ENCODE results near the gene LRRC25. TPM values are rescaled to one million over a fixed set of nuclear protein-coding genes. Genes with fewer than 3 reads are reported as not detected.
"Not testable (repeated sequence)": the region's sequence is repeated elsewhere in the genome, so short reads cannot be mapped to it uniquely, and the experiment has no call there.

Gene LRRC25
- total and polyA plus RNA-seq, 3 experiments from 2014 or later, result 0.26 to 0.31 TPM; not detected in 1

- Mint-ChIP-seq H3K4me3 (peak overlapping the region; percentile 73 to 92 (median 82)), H3K36me3 (peaks cover 0 to 5% (median 0%) of the 10 kb centered on the region in 3 donors), H3K9me3 (no peaks in the 10 kb centered on the region), H3K27ac (peak overlapping the region; percentile 69 to 95 (median 90)), H3K4me1 (peaks cover 52 to 67% (median 67%) of the 10 kb centered on the region in 3 donors), H3K27me3 (peaks cover 0 to 6% of the 10 kb centered on the region in 2 donors)
- ChIA-PET POLR2A (interaction anchor here (1.0 to 8.3 kb wide), 4 partner anchors 12 to 137 kb away, joined by 3 to 97 read pairs (median 4); partner anchors contain the start of gene JUND), CTCF (interaction anchor here (0.7 to 10.5 kb wide), 7 partner anchors 11 to 225 kb away, joined by 3 to 100 read pairs (median 3); partner anchors contain the start of gene JUND)
- Histone ChIP-seq H3K27me3 (ENCODE audit: insufficient read depth, low read length, poor library complexity, severe bottlenecking) (peaks cover 4% of the 10 kb centered on the region), H3K9me3 (ENCODE audit: low read length) (no peaks in the 10 kb centered on the region), H3K4me1 (ENCODE audit: insufficient read depth, low read length) (peaks cover 65% of the 10 kb centered on the region), H3K4me3 (ENCODE audit: low read length) (peak overlapping the region; percentile 55), H3K36me3 (ENCODE audit: insufficient read depth, low read length) (no peaks in the 10 kb centered on the region), H3K27ac (ENCODE audit: low read depth, low read length) (peak overlapping the region; percentile 83)
- DNase-seq, result peak; percentile 45 to 86 (median 72)
Observed at GRCh38 chr19:18416778-18417249, 19.4 kb upstream of the LRRC25 start.

- peak in 1 of 5 donors; percentile 48 for DNase-seq
- H3K36me3 ChIP-seq (ENCODE audit: insufficient read depth, low read length), result no peaks in the 10 kb centered on the region
- H3K4me1 ChIP-seq (ENCODE audit: insufficient read depth, low read length), result peaks cover 50% of the 10 kb centered on the region
- peak overlapping the region in 7 of 8 donors; percentile 61 to 94 (median 84) for H3K27ac Mint-ChIP-seq
- H3K27me3 Mint-ChIP-seq, result peaks cover 0 to 6% of the 10 kb centered on the region in 2 donors
- peaks cover 42 to 58% (median 57%) of the 10 kb centered on the region in 3 donors for H3K4me1 Mint-ChIP-seq
- H3K9me3 Mint-ChIP-seq, result no peaks in the 10 kb centered on the region
- CTCF ChIA-PET, result interaction anchor here (0.6 to 10.5 kb wide), 7 partner anchors 10 to 240 kb away, joined by 3 to 100 read pairs (median 4); partner anchors contain the start of gene JUND
- peaks cover 4% of the 10 kb centered on the region for H3K27me3 ChIP-seq (ENCODE audit: insufficient read depth, low read length, poor library complexity, severe bottlenecking)
- H3K4me3 Mint-ChIP-seq, result peak overlapping the region in 4 of 7 donors; percentile 8 to 81 (median 54)
- no peak overlapping the region for H3K4me3 ChIP-seq (ENCODE audit: low read length)
- H3K9me3 ChIP-seq (ENCODE audit: low read length), result no peaks in the 10 kb centered on the region
- peak overlapping the region; percentile 83 for H3K27ac ChIP-seq (ENCODE audit: low read depth, low read length)
- H3K36me3 Mint-ChIP-seq, result peaks cover 0 to 5% (median 0%) of the 10 kb centered on the region in 3 donors
- POLR2A ChIA-PET, result interaction anchor here (1.0 to 8.3 kb wide), 3 partner anchors 10 to 135 kb away, joined by 3 to 97 read pairs (median 3); partner anchors contain the start of gene JUND
Observed at GRCh38 chr19:18415178-18415867, 17.9 kb upstream of the LRRC25 start.

GRCh38 chr19:18414504-18415177, 17.2 kb upstream of the LRRC25 start:
- Histone ChIP-seq H3K27ac (ENCODE audit: low read depth, low read length) (peak overlapping the region; percentile 83), H3K36me3 (ENCODE audit: insufficient read depth, low read length) (no peaks in the 10 kb centered on the region), H3K27me3 (ENCODE audit: insufficient read depth, low read length, poor library complexity, severe bottlenecking) (peaks cover 4% of the 10 kb centered on the region), H3K4me1 (ENCODE audit: insufficient read depth, low read length) (peaks cover 50% of the 10 kb centered on the region), H3K4me3 (ENCODE audit: low read length) (no peak overlapping the region), H3K9me3 (ENCODE audit: low read length) (no peaks in the 10 kb centered on the region)
- Mint-ChIP-seq H3K4me3 (peak overlapping the region; percentile 42 to 79 (median 59)), H3K36me3 (no peaks in the 10 kb centered on the region), H3K4me1 (peaks cover 40 to 55% (median 54%) of the 10 kb centered on the region in 3 donors), H3K27me3 (peaks cover 0 to 4% of the 10 kb centered on the region in 2 donors), H3K9me3 (no peaks in the 10 kb centered on the region), H3K27ac (peak overlapping the region; percentile 31 to 96 (median 77))
- DNase-seq, result peak in 1 of 5 donors; percentile 51
- ChIA-PET POLR2A (interaction anchor here (1.0 to 8.3 kb wide), 2 partner anchors 13 to 135 kb away, joined by 3 to 97 read pairs; partner anchors contain the start of gene JUND), CTCF (interaction anchor here (0.6 to 10.5 kb wide), 8 partner anchors 18 to 301 kb away, joined by 3 to 100 read pairs (median 3); partner anchors contain the start of gene JUND)

- no peaks in the 10 kb centered on the region for H3K27me3 ChIP-seq (ENCODE audit: insufficient read depth, low read length, poor library complexity, severe bottlenecking)
- POLR2A ChIA-PET, result no interaction called here
- H3K36me3 ChIP-seq (ENCODE audit: insufficient read depth, low read length), result no peaks in the 10 kb centered on the region
- Mint-ChIP-seq H3K4me3 (no peak overlapping the region), H3K36me3 (no peaks in the 10 kb centered on the region), H3K27me3 (peaks cover 0 to 4% of the 10 kb centered on the region in 2 donors), H3K27ac (no peak overlapping the region), H3K4me1 (peaks cover 28 to 41% (median 41%) of the 10 kb centered on the region in 3 donors), H3K9me3 (no peaks in the 10 kb centered on the region)
- DNase-seq, result no peak
- H3K4me3 ChIP-seq (ENCODE audit: low read length), result no peak overlapping the region
- peaks cover 36% of the 10 kb centered on the region for H3K4me1 ChIP-seq (ENCODE audit: insufficient read depth, low read length)
- H3K9me3 ChIP-seq (ENCODE audit: low read length), result no peaks in the 10 kb centered on the region
- CTCF ChIA-PET, result interaction anchor here (1.0 to 10.5 kb wide), 5 partner anchors 23 to 160 kb away, joined by 3 to 100 read pairs (median 5); partner anchors contain the start of gene JUND
- no peak overlapping the region for H3K27ac ChIP-seq (ENCODE audit: low read depth, low read length)
Observed at GRCh38 chr19:18412610-18413239, 15.3 kb upstream of the LRRC25 start.

DNA sequence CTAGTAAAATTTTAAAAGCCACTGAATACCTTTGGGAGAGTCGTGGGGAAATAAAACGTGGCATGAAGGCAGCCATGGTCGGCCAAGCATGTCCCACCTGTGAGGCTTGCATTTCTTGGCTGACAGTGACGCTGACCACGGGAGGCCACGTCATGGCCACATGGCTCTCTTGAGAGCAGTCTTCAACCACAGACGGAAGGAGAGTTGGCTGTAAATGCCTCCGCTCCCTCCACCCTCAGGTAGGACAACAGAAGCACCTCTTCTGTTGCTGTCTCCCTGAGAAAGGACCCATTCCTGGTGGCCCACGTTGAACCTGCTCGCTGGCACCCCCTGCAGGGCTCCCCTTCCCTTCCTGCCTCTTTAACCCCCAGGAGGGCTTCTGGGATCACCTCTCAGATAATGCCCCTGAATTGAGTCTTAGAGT, 10.6 kb upstream of the LRRC25 start:
- DNase-seq, result peak in 1 of 5 donors; percentile 44
- Mint-ChIP-seq H3K4me1 (peaks cover 4 to 6% (median 5%) of the 10 kb centered on the region in 3 donors), H3K27ac (no peak overlapping the region), H3K4me3 (no peak overlapping the region), H3K36me3 (no peaks in the 10 kb centered on the region), H3K9me3 (no peaks in the 10 kb centered on the region), H3K27me3 (no peaks in the 10 kb centered on the region)
- no peaks in the 10 kb centered on the region for H3K36me3 ChIP-seq (ENCODE audit: insufficient read depth, low read length)
- CTCF ChIA-PET, result interaction anchor here (1.3 kb wide), 1 partner anchor 19 kb away, joined by 3 read pairs; no protein-coding TSS in a partner anchor
- H3K9me3 ChIP-seq (ENCODE audit: low read length), result no peaks in the 10 kb centered on the region
- H3K27ac ChIP-seq (ENCODE audit: low read depth, low read length), result no peak overlapping the region
- H3K4me3 ChIP-seq (ENCODE audit: low read length), result no peak overlapping the region
- no peaks in the 10 kb centered on the region for H3K4me1 ChIP-seq (ENCODE audit: insufficient read depth, low read length)
- no peaks in the 10 kb centered on the region for H3K27me3 ChIP-seq (ENCODE audit: insufficient read depth, low read length, poor library complexity, severe bottlenecking)
- POLR2A ChIA-PET, result no interaction called here

GRCh38 chr19:18406749-18407148, 9.3 kb upstream of the LRRC25 start:
- no peak overlapping the region for H3K4me3 ChIP-seq (ENCODE audit: low read length)
- Mint-ChIP-seq H3K36me3 (no peaks in the 10 kb centered on the region), H3K27me3 (no peaks in the 10 kb centered on the region), H3K27ac (no peak overlapping the region), H3K9me3 (no peaks in the 10 kb centered on the region), H3K4me3 (no peak overlapping the region), H3K4me1 (peaks cover 4 to 6% (median 5%) of the 10 kb centered on the region in 3 donors)
- H3K4me1 ChIP-seq (ENCODE audit: insufficient read depth, low read length), result no peaks in the 10 kb centered on the region
- ChIA-PET POLR2A (no interaction called here), CTCF (interaction anchor here (0.8 to 1.3 kb wide), 4 partner anchors 18 to 182 kb away, joined by 3 read pairs; no protein-coding TSS in a partner anchor)
- no peak overlapping the region for H3K27ac ChIP-seq (ENCODE audit: low read depth, low read length)
- H3K27me3 ChIP-seq (ENCODE audit: insufficient read depth, low read length, poor library complexity, severe bottlenecking), result no peaks in the 10 kb centered on the region
- no peak for DNase-seq
- H3K36me3 ChIP-seq (ENCODE audit: insufficient read depth, low read length), result no peaks in the 10 kb centered on the region
- no peaks in the 10 kb centered on the region for H3K9me3 ChIP-seq (ENCODE audit: low read length)

GRCh38 chr19:18405754-18406153, 8.3 kb upstream of the LRRC25 start:
- not testable (repeated sequence) for H3K4me3 ChIP-seq (ENCODE audit: low read length); H3K27me3 Mint-ChIP-seq

More at GRCh38 chr19:18405754-18406153, 8.3 kb upstream of the LRRC25 start:
- POLR2A ChIA-PET, result interaction anchor here (0.6 kb wide), 1 partner anchor 183 kb away, joined by 4 read pairs; no protein-coding TSS in a partner anchor
- not testable (repeated sequence) for H3K27ac ChIP-seq (ENCODE audit: low read depth, low read length); H3K36me3 ChIP-seq (ENCODE audit: insufficient read depth, low read length); H3K4me1 ChIP-seq (ENCODE audit: insufficient read depth, low read length); DNase-seq; H3K4me1 Mint-ChIP-seq; H3K4me3 Mint-ChIP-seq; H3K27me3 ChIP-seq (ENCODE audit: insufficient read depth, low read length, poor library complexity, severe bottlenecking); H3K27ac Mint-ChIP-seq; H3K9me3 Mint-ChIP-seq; H3K9me3 ChIP-seq (ENCODE audit: low read length); H3K36me3 Mint-ChIP-seq
- CTCF ChIA-PET, result interaction anchor here (1.1 kb wide), 1 partner anchor 11 kb away, joined by 5 read pairs; no protein-coding TSS in a partner anchor

Measured in CD8-positive, alpha-beta memory T cell (primary cell).